ENCODE measurements around the gene CDH22. TPM values are rescaled to one million over a fixed set of nuclear protein-coding genes. Genes with fewer than 3 reads are reported as not detected.

The CDH22 gene
- total RNA-seq, 4 donors from 2014 or later: 0.11 to 2.3 (median 0.76) TPM

GRCh38 chr20:46339037-46339436, 30.7 kb upstream of the CDH22 start:
- intact Hi-C loops (cut with DNase I): no loop called here
- H3K27ac ChIP-seq: no peak overlapping the region

GRCh38 chr20:46336735-46337134, 28.4 kb upstream of the CDH22 start:
- no peak for DNase-seq
- WGBS, 2 donors: 33 to 44% methylated on average over 2 to 3 of the region's 3 CpGs

More at GRCh38 chr20:46339037-46339436, 30.7 kb upstream of the CDH22 start:
- no peak for DNase-seq
- TF ChIP-seq POLR2A (IDR thresholded peaks at IDR 0.05) (no peak), CTCF (IDR thresholded peaks at IDR 0.05) (no peak)
- Histone ChIP-seq H3K36me3 (no peaks in the 10 kb centered on the region), H3K27me3 (peaks cover 0 to 98% (median 5%) of the 10 kb centered on the region in 4 donors), H3K9me3 (no peaks in the 10 kb centered on the region), H3K4me1 (peaks cover 0 to 15% (median 5%) of the 10 kb centered on the region in 3 donors), H3K4me3 (no peak overlapping the region)
- WGBS, 2 donors: 70 to 74% methylated on average over 7 of the region's 7 CpGs

GRCh38 chr20:46334303-46334904, 26.1 kb upstream of the CDH22 start:
- Histone ChIP-seq H3K36me3 (no peaks in the 10 kb centered on the region), H3K9me3 (no peaks in the 10 kb centered on the region), H3K27me3 (peaks cover 0 to 96% (median 5%) of the 10 kb centered on the region in 4 donors), H3K4me1 (peaks cover 0 to 36% (median 4%) of the 10 kb centered on the region in 3 donors), H3K27ac (no peak overlapping the region), H3K4me3 (no peak overlapping the region)
- no peak for TF ChIP-seq CTCF (IDR thresholded peaks at IDR 0.05)
- TF ChIP-seq POLR2A (IDR thresholded peaks at IDR 0.05): no peak
- no peak for DNase-seq
- intact Hi-C loops (cut with DNase I): no loop called here
- 43 to 54% methylated on average over 5 to 8 of the region's 9 CpGs for WGBS, 2 donors

More at GRCh38 chr20:46336735-46337134, 28.4 kb upstream of the CDH22 start:
- no peak overlapping the region for H3K4me3 ChIP-seq
- TF ChIP-seq CTCF (IDR thresholded peaks at IDR 0.05): no peak
- no peak for TF ChIP-seq POLR2A (IDR thresholded peaks at IDR 0.05)
- no peaks in the 10 kb centered on the region for H3K9me3 ChIP-seq
- H3K4me1 ChIP-seq: peaks cover 0 to 17% (median under 1%) of the 10 kb centered on the region in 3 donors
- intact Hi-C loops (cut with DNase I): no loop called here
- H3K27ac ChIP-seq: no peak overlapping the region
- H3K36me3 ChIP-seq: no peaks in the 10 kb centered on the region
- peaks cover 0 to 98% (median 3%) of the 10 kb centered on the region in 4 donors for H3K27me3 ChIP-seq

- no peaks in the 10 kb centered on the region for H3K36me3 ChIP-seq
- no peaks in the 10 kb centered on the region for H3K9me3 ChIP-seq
- TF ChIP-seq POLR2A (IDR thresholded peaks at IDR 0.05) (no peak), CTCF (IDR thresholded peaks at IDR 0.05) (no peak)
- H3K4me1 ChIP-seq: peaks cover 0 to 36% (median 4%) of the 10 kb centered on the region in 3 donors
- intact Hi-C loops (cut with DNase I): no loop called here
- DNase-seq: no peak
- WGBS, 2 donors: 51 to 63% methylated on average over 3 to 4 of the region's 8 CpGs
- H3K27ac ChIP-seq: no peak overlapping the region
- H3K4me3 ChIP-seq: no peak overlapping the region
- peaks cover 0 to 96% (median 5%) of the 10 kb centered on the region in 4 donors for H3K27me3 ChIP-seq
These were observed 25.1 kb upstream of the CDH22 start for GRCh38 chr20:46333161-46333991.

Measured in esophagus squamous epithelium (tissue), 5 donors.